ENCODE measurements around the gene NLRP12.
A peak's percentile ranks its signal among the peaks of the same experiment; 100 is the strongest.
"Not testable (repeated sequence)": the region's sequence is repeated elsewhere in the genome, so short reads cannot be mapped to it uniquely, and the experiment has no call there.

NLRP12 gene, protein sequence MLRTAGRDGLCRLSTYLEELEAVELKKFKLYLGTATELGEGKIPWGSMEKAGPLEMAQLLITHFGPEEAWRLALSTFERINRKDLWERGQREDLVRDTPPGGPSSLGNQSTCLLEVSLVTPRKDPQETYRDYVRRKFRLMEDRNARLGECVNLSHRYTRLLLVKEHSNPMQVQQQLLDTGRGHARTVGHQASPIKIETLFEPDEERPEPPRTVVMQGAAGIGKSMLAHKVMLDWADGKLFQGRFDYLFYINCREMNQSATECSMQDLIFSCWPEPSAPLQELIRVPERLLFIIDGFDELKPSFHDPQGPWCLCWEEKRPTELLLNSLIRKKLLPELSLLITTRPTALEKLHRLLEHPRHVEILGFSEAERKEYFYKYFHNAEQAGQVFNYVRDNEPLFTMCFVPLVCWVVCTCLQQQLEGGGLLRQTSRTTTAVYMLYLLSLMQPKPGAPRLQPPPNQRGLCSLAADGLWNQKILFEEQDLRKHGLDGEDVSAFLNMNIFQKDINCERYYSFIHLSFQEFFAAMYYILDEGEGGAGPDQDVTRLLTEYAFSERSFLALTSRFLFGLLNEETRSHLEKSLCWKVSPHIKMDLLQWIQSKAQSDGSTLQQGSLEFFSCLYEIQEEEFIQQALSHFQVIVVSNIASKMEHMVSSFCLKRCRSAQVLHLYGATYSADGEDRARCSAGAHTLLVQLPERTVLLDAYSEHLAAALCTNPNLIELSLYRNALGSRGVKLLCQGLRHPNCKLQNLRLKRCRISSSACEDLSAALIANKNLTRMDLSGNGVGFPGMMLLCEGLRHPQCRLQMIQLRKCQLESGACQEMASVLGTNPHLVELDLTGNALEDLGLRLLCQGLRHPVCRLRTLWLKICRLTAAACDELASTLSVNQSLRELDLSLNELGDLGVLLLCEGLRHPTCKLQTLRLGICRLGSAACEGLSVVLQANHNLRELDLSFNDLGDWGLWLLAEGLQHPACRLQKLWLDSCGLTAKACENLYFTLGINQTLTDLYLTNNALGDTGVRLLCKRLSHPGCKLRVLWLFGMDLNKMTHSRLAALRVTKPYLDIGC

DNA sequence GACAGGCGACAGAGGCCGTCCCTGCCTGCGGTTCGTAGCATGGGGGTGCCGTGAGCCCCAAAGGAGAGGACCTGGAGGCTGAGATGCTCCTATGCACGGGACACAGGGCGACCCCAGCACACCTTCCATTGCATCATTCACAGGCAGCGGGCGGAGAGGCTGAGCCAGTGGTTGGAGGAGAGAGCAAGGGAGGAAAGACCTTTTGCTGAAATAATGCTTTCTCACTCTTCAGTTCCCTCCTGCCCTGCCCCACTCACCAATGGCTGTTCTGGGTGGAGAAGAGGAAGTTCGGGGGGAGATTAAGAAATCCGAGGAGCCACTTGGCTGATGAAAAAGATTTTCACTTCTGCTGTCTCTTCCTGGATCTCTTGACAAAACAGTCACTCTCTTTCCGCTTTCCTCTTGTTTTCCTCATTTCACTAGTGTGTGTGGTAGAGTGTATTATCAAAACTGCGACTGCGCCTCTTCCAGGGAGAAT, at the start of gene NLRP12:
TSS of gene NLRP12 (minus strand) at position 181 of the 478 bp plus-strand sequence. CDS start at position 41, 140 bp downstream.
- no peak for DNase-seq

DNA sequence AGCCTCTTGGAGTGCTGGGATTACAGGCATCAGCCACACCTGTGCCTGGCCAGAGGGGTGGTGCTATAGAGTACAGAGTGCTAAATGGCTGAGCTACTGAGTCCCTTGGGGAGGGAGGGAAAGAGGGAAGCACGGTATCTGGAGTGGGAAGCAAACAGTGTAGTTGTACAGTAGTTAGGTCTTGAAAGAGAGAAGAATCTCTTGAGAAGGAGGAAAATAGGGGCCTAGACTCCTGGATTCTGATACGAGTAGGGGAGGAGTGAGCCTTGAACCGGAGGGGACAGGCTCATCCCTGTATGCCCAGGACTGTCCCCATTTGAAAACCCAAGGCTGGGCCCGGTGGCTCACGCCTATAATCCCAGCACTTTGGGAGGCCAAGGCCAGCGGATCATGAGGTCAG, 48.6 kb upstream of the NLRP12 start:
- DNase-seq = no peak

DNA sequence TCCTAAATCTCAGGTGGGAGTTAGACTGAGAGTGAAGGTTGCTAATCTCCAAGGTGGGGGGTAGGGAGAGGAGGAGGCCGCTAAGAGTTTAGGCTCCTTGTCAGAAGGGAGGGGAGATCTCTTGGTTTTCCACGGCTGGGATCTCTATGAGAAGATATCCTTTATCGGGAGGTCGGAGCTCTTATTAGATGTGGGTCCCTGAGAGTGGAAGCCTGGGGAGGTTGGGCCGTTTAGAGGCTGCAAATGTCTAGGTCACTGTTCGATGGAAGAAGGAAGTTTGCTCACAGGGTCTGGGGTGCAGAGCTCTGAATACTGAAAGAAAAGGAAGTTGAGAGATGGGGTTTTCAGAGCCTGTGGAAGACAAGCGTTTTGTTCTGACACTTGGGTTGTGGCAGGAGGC, 47.3 kb upstream of the NLRP12 start:
- no peak for DNase-seq

DNA sequence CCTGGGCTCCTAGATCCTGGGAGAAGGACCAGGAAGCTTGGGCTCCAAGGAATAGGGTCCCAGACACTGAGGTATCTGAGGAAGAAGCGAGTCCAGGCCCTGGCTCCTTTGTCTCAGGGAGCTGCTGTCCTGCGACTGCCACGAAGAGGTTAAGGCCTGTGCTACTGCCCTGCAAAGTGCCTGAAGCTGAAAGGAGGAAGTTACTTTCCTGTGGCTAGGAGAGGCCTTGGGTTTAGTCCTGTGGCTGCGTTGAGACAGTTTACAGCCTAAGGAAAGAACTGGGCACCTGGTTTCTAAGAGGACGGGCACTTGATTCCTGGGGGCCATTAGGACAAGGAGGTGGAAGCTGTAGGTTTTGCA, 46.4 kb upstream of the NLRP12 start:
- DNase-seq = no peak

DNA sequence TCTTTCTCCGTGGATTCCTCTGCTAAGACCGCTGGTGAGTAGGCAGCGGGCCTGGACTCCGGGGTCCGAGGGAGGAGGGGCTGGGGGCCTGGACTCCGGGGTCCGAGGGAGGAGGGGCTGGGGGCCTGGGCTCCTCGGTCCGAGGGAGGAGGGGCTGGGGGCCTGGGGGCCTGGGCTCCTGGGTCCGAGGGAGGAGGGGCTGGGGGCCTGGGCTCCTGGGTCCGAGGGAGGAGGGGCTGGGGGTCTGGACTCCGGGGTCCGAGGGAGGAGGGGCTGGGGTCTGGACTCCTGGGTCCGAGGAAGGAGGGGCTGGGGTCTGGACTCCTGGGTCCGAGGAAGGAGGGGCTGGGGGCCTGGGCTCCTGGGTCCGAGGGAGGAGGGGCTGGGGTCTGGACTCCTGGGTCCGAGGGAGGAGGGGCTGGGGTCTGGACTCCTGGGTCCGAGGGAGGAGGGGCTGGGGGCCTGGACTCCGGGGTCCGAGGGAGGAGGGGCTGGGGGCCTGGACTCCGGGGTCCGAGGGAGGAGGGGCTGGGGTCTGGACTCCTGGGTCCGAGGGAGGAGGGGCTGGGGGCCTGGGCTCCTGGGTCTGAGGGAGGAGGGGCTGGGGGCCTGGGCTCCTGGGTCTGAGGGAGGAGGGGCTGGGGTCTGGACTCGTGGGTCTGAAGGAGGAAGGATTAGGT, 45.8 kb upstream of the NLRP12 start:
- not testable (repeated sequence) for DNase-seq

DNA sequence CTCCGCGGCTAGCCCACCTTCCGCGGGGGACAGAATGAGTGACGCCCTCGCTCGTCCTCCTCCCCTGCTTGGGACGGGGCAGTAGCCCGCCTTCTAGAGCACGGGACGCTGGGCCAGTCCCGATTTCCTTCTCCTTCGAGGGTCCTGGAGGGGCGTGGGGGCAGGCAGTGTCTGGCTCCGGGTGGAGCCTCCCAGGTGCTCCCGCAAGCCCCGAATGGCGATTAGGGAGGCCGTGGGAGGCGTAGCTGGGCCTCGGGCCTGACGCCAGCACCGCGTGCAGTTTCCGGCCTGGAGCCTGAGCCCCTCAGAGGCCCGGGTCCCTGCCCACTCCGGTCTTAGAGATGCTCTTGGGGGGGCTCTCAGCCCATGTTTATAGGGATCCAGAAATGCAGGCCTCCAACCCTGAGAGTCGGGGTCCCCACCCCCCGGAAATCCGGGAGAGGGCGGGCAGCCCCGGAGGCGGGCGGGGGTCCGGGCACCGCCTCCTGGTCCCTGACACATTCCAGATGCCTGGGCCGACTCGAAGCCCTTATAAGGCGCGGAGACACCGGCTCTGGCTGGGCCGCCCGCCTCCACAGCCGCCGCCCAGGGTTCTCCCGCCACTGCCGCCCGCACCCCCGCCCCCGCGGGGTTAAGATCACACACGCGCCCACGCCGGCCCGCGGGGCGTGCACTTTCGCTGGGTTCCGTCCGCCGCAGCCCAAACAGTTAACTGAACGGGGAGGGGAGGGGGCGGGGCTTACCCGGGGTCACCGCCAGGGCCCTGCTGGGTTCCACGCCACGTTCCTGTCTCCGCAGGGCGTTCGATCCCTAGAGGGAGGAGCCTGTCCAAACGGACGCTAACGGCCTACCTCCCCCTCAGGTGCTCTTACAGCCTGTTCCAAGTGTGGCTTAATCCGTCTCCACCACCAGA, 45.0 kb upstream of the NLRP12 start:
- DNase-seq = peak; percentile 50 to 69 (median 59)

DNA sequence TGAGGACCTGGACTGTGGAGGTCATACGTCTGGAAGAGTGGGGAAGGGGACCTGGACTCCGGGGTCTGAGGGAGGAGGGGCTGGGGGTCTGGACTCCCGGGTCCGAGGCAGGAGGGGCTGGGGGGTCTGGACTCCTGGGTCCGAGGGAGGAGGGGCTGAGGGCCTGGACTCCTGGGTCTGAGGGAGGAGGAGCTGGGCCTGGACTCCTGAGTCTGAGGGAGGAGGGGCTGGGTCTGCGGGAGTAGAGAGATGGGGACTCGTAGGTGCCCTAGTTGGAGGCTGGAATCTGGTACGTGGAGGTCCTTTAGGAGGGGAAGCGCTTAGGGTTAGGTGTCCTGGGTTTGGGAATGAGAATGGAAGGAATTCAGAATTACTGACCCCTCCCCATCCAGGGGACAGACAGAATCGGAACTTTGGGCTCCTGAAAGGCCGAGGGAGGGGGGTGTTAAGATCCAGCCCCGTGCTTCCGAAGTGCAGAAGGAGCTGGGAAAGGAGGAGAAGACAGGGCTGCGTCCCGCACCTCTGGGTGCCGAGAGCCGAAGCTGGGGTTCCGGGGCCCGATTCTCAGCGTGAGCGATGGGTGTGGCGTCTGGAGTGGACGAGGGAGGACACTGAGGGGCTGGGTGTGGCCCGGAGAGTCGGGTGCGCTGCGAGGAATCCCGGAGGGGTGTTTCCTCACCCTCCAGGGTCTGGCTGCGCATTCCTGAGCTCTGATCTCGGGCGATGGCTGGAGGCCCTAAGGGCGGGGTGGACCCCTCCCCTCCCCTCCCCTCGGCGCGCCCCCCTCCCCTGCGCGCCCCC, 44.2 kb upstream of the NLRP12 start:
- DNase-seq = no peak

DNA sequence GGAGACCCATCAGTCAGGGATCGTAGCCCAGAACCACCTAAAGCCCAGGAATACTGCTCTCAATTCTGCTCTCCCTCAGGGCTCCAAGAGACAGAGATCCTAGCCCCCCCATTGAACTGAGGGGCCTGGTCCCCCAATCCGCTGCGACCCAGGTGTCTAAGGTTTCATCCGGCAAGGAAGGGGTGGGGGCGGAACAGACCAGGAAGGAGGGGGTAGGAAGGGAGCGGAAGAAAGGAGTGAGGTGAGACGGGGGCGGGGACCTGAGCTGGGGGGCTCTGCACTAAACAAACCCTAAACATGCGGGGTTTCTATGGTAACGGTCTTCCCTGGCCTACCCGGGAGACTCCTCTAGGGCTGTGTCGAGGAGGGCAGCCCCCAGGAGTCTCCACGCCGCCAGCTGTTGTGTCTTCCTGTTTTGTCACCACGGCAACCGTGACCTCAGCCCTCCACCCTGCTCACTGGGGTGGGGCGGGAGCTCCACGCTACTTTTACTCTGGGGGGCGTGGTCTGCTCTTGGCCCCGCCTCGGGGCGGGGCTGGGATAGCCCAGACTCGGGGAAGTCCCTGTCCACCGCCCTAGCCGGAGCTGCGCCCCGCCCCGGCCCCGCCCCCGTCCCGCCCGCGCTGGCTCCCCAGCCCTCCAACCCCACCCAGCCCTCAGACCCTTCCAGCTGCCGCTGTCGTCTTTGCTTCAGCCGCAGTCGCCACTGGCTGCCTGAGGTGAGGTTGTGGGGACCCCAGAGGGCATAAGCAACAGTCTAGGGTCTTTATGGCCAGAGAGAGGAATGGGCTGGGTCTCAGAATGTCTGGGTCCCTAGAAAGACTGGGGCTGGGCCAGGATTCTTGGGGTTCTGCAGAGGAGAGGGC, 43.3 kb upstream of the NLRP12 start, which contains the start of gene MYADM:
TSS of gene MYADM (plus strand) at position 659 of the 866 bp plus-strand sequence. CDS start 5,647 bp downstream, outside the sequence.
- peak; percentile 97 to 99 (median 98) for DNase-seq

DNA sequence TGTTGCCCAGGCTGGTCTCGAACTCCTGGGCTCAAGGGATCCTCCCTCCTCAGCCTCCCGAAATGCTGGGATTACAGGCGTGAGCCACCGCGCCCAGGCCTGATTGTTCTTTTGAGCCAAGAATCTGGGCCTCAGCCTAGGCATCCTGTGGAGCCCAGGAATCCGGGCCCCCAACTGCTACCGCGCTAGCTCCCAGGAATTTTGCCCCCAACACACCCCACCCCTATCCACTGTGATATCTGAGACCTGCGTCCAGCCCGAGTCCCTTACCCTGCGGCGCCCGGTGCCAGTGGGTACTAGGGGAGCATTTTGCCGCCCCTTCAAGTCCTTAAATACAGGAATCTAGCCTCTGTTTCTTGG, 42.7 kb upstream of the NLRP12 start:
- DNase-seq = no peak

DNA sequence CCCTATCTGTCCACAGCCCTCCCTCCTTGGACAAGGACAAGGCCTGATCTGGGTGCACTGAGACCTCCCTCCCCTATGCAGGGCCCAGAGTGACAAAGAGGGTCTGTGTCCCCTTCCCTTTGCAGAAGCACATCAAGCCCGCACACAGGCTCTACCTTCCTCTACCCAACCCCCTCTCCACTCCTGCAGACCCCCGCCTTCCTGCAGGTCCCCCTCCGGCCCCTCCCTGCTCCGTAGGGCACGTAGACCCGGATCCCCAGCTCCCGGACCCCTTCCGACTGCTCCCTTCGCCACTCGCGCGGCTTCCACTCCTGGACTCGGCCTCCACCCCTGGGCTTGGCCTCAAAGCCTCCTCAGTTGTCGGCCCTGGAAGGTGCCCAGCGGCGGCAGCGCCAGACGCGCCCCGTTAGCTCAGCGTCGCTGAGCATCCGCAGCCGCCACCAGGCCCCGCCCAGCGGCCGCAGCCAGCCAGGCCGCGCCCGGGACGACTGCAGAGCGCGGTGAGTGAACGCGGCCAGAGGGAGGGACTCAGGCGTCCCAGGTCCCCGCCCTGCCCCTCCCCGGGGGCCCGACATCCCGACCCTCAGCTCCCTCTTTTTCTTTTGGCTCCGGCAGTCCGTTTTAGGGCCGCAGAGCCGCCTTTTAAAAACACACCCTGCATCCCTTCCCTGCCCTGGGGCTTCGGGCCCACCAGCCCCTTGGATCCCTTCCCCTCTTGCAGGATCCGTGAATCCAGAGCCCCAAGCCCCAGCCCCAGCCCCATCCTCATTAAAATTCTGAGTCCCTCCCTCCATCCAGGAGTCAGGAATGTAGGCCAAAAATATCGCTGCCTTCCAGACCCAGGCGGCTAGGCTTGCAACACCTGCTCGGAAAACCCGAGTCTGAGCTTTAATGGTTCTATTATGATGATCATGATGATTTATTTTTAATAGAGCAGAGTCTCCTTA, 42.1 kb upstream of the NLRP12 start:
- DNase-seq = peak; percentile 12 to 44 (median 30)

DNA sequence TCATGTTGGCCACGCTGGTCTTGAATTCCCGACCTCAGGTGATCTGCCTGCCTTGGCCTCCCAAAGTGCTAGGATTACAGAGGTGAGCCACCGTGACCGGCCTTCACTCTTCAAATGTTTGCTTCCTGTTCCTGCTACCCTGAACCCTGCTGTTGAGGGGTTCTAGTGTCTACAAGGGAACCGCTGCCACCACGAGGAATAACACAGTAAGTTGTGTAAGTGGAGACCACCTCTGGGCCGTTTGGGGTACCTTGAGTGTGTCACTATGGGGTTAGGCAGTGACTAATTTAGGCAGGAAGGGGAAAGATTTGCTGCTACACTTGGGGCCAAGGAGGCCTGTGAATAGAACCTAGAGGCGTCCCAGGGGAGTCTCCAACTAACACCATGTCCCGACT, 41.4 kb upstream of the NLRP12 start:
- no peak for DNase-seq

DNA sequence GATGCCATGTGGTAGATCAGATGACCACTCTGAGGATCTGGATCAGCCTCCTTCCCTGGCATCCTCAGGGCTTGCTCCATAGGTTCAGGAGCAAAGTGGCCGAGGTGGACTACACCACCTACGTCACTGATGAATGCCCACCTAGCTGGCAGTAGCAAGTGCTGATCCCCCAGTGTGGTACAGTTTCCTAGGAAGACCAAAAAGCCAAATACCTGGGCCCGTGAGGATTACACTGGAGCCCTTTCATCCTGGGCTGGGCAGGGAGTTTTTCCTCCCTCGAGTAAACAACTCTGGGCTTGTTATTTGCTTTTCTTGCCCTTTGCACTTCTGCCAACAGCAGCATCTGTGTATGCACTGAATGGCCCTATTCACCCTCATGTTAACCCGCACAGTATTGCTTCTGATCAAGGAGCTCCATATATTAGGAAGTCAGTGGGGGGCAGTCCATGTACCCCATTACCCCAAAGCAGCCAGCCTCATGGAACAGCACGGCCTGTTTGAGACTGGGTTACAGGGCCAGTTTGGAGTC, 40.3 kb upstream of the NLRP12 start:
- DNase-seq = no peak

DNA sequence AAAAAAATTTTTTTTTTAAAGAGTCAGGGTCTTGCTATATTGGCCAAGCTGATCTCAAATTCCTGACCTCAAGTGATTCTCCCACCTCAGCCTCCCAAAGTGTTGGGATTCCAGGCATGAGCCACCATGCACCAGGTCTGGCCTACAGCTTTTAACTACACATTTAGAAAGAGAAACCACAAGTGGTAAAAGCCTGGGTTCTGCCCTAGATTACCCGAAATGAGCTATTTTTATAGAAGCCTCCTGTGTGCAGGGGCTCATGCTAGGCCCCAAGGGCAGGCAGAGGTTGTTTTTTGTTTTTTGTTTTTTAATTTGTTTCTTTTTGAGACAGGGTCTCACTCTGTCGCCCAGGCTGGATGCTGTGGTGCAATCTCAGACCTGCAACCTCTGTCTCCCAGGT, 29.6 kb upstream of the NLRP12 start:
- DNase-seq = no peak

DNA sequence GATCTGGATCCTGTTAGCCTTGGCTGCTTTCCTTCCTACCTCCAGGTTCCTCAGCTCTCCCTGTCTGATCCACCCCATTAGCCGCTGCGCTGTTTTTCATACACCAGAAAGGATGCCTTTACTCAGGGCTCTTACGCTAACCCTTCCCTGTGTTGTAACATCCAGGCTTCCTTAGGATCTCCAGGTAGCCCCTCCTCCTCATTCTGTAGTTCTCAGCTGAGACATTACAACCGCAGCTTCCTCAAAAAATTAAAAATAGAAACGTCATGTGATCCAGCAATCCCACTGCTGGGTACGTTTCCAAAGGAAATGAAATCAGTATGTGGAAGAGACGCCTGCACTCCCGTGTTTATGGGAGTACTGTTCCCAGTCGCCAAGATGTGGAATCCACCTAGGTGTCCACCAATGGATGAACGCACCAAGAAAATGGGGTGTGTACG, 25.1 kb upstream of the NLRP12 start:
- DNase-seq = no peak

DNA sequence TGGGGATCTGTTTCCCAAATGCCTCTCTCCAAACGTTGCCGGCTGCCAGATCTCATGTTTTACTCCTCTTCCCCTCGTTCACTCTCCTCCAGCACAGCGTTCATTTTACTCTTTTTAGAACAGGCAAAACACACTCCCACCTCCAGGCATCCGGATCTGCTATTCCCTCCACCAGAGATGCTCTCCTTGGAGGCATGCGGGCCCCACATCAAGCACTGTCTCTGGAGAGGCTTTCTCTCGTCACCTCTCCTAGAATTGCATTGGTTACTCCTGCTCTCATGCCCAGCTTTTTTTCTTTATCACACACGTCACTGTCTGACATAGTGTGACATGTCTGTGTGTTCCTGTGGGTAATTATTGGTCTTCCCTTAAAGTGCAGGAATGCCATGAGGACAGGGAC, 23.4 kb upstream of the NLRP12 start:
- no peak for DNase-seq

DNA sequence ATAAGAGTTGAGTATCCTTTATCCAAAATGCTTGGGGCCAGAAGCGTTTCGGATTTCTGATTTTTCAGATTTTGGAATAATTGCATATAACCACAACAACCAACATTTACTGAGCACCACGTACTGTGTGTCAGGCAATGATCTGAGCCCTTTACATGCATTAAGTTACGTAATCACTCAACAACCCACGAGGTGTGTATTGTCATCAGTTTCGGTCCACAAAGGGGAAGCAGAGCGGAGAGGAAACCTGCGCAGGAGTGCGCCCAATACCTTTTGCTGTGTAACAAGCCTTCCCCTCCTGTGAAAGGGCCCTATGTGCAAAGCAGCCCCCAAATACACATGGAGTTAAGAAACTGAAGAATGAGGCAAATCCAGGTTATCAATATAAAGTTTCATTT, 20.7 kb upstream of the NLRP12 start:
- no peak for DNase-seq

DNA sequence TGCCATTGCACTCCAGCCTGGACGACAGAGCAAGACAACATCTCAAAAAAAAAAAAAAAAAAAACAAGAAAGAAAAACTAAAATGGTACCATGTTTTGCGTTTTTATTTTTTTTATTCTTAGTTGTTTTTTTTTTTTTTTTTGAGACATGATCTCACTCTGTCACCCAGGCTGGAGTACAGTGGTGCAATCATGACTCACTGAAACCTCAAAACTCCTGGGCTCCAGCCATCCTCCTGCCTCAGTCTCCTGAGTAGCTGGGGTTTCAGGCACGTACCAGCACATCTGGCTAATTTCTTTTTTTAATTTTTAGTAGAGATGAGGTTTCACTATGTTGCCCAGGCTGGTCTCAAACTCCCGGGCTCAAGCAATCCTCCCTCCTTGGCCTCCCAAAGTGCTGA, 16.8 kb upstream of the NLRP12 start:
- DNase-seq = not testable (repeated sequence)

DNA sequence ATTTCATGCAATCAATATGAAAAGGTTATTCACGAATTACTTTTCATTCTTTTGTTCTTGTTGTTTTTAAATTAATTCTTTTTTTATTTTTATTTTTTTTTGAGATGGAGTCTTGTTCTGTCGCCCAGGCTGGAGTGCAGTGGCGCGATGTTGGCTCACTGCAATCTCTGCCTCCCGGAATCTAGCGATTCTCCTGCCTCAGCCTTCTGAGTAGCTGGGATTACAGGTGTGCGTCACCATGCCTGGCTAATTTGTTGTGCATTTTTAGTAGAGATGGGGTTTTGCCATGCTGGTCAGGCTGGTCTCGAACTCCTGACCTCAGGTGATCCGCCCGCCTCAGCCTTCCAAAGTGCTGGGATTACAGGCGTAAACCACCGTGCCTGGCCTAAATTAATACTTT, 16.1 kb upstream of the NLRP12 start:
- not testable (repeated sequence) for DNase-seq
